GM21825 (cell line): ENCODE measurements around the gene SEBOX.

Experiments
- ATAC-seq: cut with Tn5 transposase; IDR thresholded peaks from one replicate; pipeline ENCODE4 v1.9.1; 2021; ENCODE audit warnings: mild to moderate bottlenecking, moderate library complexity; ENCODE audit not compliant: unreplicated experiment

SEBOX gene

DNA sequence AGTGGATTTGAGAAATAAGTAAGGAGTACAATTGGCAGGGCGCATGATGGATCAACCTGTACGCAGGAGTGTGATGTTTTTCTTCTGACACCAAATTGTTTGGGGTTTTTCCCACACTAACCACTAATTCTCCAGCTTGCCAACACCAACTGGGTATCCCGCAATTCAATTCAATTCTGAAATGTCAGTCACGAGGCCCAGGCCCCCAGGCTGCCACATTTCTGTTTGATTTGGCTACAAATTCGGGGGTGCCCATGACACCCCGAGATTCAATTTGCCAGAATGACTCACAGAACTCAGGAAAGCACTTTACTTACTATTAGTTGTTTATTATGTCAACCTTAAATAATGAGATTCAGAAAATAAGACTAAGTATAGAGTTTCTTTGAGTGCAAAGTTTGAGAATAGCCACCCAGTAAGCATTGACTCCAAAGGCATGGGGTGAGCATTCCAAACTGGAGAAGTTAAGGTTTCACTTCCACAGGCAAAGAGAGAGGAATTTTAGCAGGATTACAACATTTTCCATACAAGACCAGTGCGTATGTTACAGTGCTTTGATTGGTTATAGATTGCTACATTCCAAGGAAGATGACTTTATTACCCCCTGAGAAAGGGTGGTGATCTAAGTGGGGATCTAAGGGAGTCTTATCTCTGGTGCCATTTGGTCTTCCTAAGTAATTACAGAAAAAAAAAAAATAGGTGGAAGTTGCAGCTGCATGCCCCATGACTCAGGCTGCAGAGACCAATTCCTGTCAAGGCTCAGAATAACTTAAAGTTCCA lies 29.5 kb upstream of the SEBOX start:
- ATAC-seq = no peak

DNA sequence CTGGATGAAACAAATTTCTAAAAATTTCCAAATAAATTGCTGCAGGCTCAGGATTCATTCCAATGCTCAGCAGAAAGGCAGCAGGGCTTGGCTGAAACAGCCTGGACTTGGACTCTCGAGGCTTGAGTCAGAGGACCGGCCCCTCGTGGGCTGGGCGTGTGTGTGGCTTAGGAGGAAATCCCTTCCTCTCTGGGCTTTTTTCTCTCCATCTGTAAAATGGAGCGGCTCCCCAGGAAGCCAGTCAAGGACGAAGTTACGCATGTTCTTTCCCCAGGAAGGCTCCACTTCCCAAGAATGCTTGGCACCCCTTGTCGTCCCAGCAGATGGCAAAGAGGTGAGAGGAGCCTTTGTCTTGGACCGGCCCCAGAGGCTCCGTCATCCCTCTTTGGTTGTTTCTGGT lies 27.5 kb upstream of the SEBOX start:
- ATAC-seq = no peak

DNA sequence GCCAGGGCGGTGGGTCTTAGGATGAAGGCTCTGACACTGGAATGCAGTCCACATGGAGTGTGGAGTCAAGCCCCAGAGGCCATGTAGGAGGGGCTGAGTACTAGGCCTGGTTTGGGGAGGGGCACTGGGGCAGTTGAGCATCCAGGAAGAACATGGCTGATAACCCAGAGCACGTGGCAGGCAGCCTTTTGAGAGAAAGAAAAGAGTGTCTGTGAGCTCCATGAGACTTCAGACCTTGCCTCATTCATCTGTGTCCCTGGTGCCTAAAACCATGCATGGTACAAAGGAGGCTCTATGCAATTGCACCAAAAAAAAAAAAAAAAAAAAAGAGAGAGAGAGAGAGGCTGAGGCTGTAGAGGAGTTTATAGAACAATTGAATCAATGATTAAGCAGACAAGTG lies 26.4 kb upstream of the SEBOX start:
- ATAC-seq = no peak

GRCh38 chr17:28390984-28391383 lies 26.0 kb upstream of the SEBOX start:
- no peak for ATAC-seq

DNA sequence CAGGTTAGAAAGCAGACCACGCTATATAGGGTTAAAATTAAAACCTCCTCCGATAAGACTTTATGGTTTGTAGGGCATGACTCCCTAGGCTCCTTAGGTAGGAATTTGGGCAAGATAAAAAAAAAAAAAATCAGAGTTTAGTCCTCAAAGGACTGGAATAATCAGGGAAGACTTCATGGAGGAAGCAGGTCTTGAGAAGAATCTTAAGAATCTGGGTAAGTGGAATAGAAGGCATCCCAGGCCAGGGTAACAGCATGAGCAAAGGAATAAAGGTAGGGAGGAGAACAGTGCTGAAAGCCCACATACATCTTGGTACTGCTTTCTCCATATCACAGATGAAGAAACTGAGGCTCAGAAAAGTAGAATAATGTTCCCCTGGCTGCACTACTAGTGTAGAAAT lies 25.6 kb upstream of the SEBOX start:
- ATAC-seq = no peak

DNA sequence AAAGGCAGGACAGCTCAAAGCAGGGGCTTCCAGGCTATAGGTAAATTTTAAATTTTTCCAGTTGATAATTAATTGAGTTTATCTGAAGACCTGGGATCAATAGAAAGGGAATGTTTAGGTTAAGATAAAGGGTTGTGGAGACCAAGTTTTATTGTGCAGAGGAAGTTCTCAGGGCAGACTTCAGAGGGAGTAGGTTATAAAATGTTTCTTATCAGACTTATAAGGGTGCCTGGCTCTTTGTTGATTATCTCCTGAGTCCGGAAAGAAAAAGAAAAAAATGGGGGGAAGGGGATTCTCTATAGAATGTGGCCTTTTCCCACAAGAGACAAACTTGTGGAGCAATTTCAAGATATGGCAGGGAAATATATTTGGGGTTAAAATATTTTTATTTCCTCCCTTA lies 25.1 kb upstream of the SEBOX start:
- no peak for ATAC-seq

- ATAC-seq = no peak
These were observed 23.1 kb upstream of the SEBOX start for GRCh38 chr17:28388106-28388505.

DNA sequence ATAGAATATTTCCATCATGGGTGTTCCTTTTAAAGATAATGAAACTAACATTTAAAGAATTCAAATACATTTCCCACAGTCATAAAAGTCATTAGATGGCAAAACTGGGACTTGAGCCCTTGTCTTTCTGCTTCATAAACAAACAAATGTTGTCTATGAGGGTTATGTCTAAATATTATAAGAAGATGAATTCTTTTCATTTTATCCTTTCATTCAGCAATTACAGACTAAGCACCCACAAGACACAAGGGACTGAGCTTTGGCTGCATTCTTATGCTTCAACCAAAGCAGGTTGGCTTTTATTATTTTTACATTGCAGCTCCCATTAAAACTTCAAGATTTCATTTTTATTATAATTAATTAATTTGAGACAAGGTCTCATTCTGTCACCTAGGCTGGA lies 21.4 kb upstream of the SEBOX start:
- no peak for ATAC-seq

GRCh38 chr17:28385406-28385805 lies 20.4 kb upstream of the SEBOX start:
- no peak for ATAC-seq

DNA sequence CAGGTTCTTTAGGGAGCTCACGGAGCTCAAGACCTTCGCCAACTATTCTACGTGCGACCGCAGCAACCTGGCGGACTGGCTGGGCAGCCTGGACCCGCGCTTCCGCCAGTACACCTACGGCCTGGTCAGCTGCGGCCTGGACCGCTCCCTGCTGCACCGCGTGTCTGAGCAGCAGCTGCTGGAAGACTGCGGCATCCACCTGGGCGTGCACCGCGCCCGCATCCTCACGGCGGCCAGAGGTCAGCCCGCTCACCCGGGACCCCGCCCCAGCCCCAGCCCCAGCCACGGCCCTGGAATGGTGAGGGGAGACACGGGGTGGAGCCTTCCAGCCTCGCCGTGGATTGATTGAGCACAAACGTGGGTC lies 20.0 kb upstream of the SEBOX start:
- no peak for ATAC-seq

DNA sequence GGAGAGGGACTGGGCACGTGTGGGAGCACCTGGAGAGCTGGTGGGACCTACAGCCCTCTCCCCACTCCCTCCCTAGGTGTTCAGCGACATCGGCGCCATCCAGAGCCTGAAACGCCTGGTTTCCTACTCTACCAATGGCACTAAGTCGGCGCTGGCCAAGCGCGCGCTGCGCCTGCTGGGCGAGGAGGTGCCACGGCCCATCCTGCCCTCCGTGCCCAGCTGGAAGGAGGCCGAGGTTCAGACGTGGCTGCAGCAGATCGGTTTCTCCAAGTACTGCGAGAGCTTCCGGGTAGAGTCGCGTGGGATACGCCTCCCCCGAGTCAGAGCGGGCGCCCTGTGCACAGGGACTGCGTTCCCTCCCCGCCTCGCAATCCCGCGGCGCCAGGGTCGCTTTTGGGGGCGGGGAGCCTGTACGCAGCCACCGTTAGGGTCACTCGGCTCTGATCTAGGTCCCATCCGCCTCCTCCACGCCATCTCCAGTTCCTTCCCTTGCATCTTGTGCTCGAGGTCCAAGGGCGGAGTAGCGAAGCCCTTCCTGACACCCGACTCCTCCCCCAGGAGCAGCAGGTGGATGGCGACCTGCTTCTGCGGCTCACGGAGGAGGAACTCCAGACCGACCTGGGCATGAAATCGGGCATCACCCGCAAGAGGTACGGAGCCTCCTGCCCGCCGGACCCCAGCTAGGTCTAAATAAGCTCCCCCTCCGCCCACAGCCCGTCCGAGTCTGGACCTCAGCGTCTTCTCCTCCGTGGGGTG lies 19.5 kb upstream of the SEBOX start:
- peak; percentile 88 for ATAC-seq

- no peak for ATAC-seq
These were observed 16.3 kb upstream of the SEBOX start for GRCh38 chr17:28381141-28381825.

GRCh38 chr17:28379814-28380801 lies 15.1 kb upstream of the SEBOX start:
- ATAC-seq = no peak

- no peak for ATAC-seq
These were observed 7.9 kb upstream of the SEBOX start for GRCh38 chr17:28372945-28373274.

DNA sequence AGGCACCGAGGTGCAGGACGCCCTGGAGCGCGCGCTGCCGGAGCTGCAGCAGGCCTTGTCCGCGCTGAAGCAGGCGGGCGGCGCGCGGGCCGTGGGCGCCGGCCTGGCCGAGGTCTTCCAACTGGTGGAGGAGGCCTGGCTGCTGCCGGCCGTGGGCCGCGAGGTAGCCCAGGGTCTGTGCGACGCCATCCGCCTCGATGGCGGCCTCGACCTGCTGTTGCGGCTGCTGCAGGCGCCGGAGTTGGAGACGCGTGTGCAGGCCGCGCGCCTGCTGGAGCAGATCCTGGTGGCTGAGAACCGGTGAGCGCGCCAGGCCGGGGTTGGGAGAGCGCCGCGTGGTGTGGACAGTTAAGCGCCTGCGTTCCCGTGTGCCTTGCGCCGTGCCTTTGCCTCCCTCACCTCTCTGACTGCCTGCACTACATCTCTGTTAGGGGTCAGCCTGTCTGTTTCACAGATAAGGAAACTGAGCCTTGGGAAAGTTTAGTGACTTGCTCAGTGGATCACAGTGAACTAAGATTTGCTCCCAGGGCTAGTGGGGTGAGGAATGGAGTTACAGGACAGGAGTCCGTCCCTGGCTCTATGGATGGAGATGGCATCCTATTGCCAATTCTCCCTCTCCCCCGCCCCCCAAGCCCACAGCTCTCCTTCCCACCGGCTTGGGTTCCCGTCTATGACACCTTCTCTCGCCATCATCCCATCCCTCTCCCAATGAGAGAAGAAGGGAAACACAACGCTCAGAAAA lies 7.4 kb upstream of the SEBOX start:
- peak; percentile 21 for ATAC-seq

DNA sequence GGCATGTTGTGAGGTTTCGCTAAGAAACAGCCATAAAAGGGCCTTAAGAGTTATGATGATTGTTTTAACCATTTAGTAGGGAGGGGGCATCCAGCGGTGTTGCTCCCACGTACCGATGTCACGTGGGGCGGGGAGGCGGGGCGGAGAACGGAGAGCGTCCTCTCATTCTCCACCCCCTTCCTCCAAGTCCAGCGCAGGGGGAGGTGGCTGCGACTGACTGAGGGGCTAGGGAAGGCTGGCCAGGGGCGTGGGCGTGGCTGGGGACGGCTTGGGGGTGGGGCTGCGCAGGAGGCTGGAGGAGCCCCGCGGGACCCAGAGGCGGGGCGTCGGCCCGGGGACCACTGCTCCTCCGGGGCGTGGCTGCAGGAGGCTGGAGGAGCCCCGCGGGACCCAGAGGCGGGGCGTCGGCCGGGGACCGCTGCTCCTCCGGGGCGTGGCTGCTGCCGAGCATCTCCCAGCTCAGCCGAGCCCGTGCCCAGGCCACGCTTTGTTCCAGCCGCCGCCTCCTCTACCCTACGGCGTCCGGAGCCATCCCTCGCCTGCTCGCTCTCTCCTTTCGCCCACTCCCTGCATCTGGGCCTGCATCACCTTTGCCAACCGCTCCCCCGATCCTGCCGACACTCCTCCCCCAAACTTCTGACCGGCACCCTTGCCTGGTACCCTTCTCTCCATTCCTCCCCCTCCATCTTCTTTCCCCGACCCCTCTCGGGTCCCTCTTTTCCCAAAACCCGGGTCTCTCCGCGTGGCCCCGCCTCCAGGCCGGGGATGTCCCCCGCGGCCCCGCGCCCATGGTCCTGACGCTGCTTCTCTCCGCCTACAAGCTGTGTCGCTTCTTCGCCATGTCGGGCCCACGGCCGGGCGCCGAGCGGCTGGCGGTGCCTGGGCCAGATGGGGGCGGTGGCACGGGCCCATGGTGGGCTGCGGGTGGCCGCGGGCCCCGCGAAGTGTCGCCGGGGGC lies 6.5 kb upstream of the SEBOX start, which contains the start of gene SARM1:
TSS of gene SARM1 (plus strand) at position 450 of the 958 bp plus-strand sequence. CDS start at position 789, 339 bp downstream.
- ATAC-seq = peak; percentile 63

DNA sequence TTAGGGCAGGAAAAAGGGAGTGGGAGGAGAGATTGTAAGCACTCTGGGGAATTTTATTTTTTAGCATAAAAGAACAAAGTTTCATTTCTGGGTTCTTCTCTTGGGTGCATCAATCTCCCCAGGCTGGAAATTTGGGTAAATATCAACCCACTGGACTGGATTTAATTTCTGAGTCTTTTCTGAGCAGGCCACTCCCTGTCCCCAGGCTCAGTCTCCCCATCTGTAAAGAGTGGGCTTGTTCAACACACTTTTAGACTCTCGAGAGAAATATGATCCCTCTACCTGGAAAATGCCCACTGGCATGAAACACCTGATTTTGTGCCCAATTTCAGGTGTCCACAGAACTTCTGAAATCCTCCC lies 5.7 kb upstream of the SEBOX start:
- no peak for ATAC-seq

GRCh38 chr17:28370035-28370743 lies 5.2 kb upstream of the SEBOX start, which contains the start of gene VTN:
TSS of gene VTN (minus strand) at chr17:28370307. CDS start at chr17:28370203, 104 bp downstream.
- ATAC-seq = no peak
